ENCODE results near the gene GNG3. TPM values are rescaled to one million over a fixed set of nuclear protein-coding genes. Genes with fewer than 3 reads are reported as not detected.

The GNG3 gene
- total RNA-seq, 1 donor from 2014 or later: 1.8 TPM

DNA sequence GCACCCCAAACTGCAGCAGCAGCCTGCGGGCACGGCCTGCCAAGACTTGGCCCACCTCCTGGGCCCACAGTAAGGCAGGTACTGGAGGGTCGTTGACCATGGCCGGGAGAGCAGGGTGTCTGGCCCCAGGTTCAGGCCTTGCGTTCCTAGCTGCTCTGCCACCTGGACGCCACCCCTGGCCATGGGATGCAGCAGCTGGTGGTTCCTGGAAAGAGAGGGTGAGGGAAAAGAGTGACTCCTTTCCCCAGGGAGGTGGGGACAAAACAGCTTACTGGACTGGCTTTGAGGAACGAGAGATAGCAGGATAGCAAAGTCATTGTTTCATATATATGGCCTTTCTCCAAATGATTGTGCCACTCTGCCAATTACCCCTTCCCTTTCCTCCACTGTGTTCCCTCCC, 2.1 kb upstream of the GNG3 start:
- Mint-ChIP-seq H3K27me3 (no peaks in the 10 kb centered on the region), H3K27ac (peak overlapping the region; percentile 99), H3K4me3 (ENCODE audit: low read depth) (peak overlapping the region; percentile 90), H3K36me3 (ENCODE audit: insufficient read depth) (peaks cover 12% of the 10 kb centered on the region), H3K9me3 (ENCODE audit: low read depth) (no peaks in the 10 kb centered on the region), H3K4me1 (ENCODE audit: low read depth) (peaks cover 28% of the 10 kb centered on the region)
- no peak for DNase-seq (ENCODE audit: low spot score, unreplicated experiment)
- TF ChIP-seq, protein P1, sequence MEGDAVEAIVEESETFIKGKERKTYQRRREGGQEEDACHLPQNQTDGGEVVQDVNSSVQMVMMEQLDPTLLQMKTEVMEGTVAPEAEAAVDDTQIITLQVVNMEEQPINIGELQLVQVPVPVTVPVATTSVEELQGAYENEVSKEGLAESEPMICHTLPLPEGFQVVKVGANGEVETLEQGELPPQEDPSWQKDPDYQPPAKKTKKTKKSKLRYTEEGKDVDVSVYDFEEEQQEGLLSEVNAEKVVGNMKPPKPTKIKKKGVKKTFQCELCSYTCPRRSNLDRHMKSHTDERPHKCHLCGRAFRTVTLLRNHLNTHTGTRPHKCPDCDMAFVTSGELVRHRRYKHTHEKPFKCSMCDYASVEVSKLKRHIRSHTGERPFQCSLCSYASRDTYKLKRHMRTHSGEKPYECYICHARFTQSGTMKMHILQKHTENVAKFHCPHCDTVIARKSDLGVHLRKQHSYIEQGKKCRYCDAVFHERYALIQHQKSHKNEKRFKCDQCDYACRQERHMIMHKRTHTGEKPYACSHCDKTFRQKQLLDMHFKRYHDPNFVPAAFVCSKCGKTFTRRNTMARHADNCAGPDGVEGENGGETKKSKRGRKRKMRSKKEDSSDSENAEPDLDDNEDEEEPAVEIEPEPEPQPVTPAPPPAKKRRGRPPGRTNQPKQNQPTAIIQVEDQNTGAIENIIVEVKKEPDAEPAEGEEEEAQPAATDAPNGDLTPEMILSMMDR (IDR thresholded peaks at IDR 0.05; ENCODE audit: unreplicated experiment): no peak

DNA sequence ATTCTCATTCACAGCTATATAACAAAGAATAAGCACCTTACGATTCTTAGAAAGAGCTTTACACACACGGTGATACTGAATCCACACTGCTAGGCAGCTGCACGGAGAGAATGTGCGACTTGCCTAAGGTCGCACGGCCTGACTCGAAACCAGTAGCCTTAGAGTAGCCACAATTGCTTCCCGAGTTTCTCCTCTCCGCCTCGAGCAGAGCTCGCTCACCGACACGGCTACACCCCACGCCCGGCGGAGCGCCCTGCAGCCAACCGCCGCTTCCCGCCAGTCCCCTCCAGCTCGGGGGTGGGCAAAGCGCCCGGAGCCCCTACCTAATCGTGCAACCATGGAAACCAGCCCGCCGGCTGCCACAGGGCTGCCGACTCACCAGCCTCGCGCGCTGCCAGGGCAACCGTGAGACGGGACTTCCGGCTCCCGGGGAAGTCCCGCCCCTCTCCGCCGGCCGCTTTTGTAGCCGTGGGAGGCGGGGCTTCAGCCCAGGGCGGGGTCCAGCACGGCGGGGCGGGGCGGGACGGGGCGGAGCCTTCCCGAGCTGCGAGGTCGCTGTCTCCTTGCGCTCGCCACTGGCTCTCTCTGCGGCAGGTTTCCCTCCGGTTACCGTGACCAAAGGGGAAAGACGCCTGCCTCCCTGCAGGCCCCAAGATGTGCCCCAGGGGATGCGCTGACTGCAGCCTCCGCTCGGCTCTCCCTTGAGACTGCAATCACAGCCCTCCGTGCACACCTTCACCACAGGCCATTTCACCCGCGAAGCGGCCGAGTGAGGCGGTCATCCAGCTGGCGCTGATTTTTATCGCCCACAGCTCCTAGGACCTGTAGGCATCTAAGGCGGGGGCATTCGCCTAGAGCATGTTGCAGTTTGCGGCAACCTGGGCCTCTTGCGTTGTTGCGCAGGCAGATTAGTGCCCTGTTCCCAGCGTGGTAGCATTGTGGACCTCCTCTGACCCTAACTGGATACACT, 1.3 kb upstream of the GNG3 start:
- H3K9me3 Mint-ChIP-seq (ENCODE audit: low read depth): no peaks in the 10 kb centered on the region
- H3K4me3 Mint-ChIP-seq (ENCODE audit: low read depth): peak overlapping the region; percentile 90
- TF ChIP-seq, protein P1 (IDR thresholded peaks at IDR 0.05; ENCODE audit: unreplicated experiment): no peak
- H3K27me3 Mint-ChIP-seq: no peaks in the 10 kb centered on the region
- H3K4me1 Mint-ChIP-seq (ENCODE audit: low read depth): peaks cover 28% of the 10 kb centered on the region
- peak overlapping the region; percentile 99 for H3K27ac Mint-ChIP-seq
- H3K36me3 Mint-ChIP-seq (ENCODE audit: insufficient read depth): peaks cover 11% of the 10 kb centered on the region
- peak; percentile 91 for DNase-seq (ENCODE audit: low spot score, unreplicated experiment)

- no peak for DNase-seq (ENCODE audit: low spot score, unreplicated experiment)
- Mint-ChIP-seq H3K27ac (peak overlapping the region; percentile 81), H3K9me3 (ENCODE audit: low read depth) (no peaks in the 10 kb centered on the region), H3K4me3 (ENCODE audit: low read depth) (peak overlapping the region; percentile 64), H3K4me1 (ENCODE audit: low read depth) (peaks cover 28% of the 10 kb centered on the region), H3K36me3 (ENCODE audit: insufficient read depth) (peaks cover 11% of the 10 kb centered on the region), H3K27me3 (no peaks in the 10 kb centered on the region)
- TF ChIP-seq, protein P1 (IDR thresholded peaks at IDR 0.05; ENCODE audit: unreplicated experiment): no peak
Observed at GRCh38 chr11:62706850-62707247, 627 bp upstream of the GNG3 start.

- TF ChIP-seq, protein P1 (IDR thresholded peaks at IDR 0.05; ENCODE audit: unreplicated experiment): no peak
- peak overlapping the region; percentile 95 for H3K4me3 Mint-ChIP-seq (ENCODE audit: low read depth)
- peaks cover 10% of the 10 kb centered on the region for H3K36me3 Mint-ChIP-seq (ENCODE audit: insufficient read depth)
- peaks cover 34% of the 10 kb centered on the region for H3K4me1 Mint-ChIP-seq (ENCODE audit: low read depth)
- H3K9me3 Mint-ChIP-seq (ENCODE audit: low read depth): no peaks in the 10 kb centered on the region
- peak overlapping the region; percentile 99 for H3K27ac Mint-ChIP-seq
- DNase-seq (ENCODE audit: low spot score, unreplicated experiment): no peak
- no peaks in the 10 kb centered on the region for H3K27me3 Mint-ChIP-seq
Observed at GRCh38 chr11:62708392-62708791, 916 bp downstream of the GNG3 start.

- TF ChIP-seq, protein P1 (IDR thresholded peaks at IDR 0.05; ENCODE audit: unreplicated experiment): no peak
- Mint-ChIP-seq H3K36me3 (ENCODE audit: insufficient read depth) (peaks cover 13% of the 10 kb centered on the region), H3K9me3 (ENCODE audit: low read depth) (no peaks in the 10 kb centered on the region), H3K27me3 (no peaks in the 10 kb centered on the region), H3K4me3 (ENCODE audit: low read depth) (peak overlapping the region; percentile 95), H3K27ac (peak overlapping the region; percentile 99), H3K4me1 (ENCODE audit: low read depth) (peaks cover 36% of the 10 kb centered on the region)
- no peak for DNase-seq (ENCODE audit: low spot score, unreplicated experiment)
Observed at GRCh38 chr11:62708793-62709192, 1.3 kb downstream of the GNG3 start.

Data from progenitor cell of endocrine pancreas (in vitro differentiated cells).